ENCODE results near the gene ZNF205.

GRCh38 chr16:3129137-3130131, 17.0 kb downstream of the ZNF205 start:
- TF ChIP-seq CTCF (IDR thresholded peaks at IDR 0.05) (peak; percentile 88), EZH2 (IDR thresholded peaks at IDR 0.05) (no peak), EZH2phosphoT487 (IDR thresholded peaks at IDR 0.05) (no peak)
